Measurements from ENCODE around the gene ETV3L. TPM values are rescaled to one million over a fixed set of nuclear protein-coding genes. Genes with fewer than 3 reads are reported as not detected.

The ETV3L gene
- total RNA-seq, 3 donors from 2014 or later (not counting 1 experiment from before 2014, with no cell fraction given): not detected

- Histone ChIP-seq H3K9me3 (ENCODE audit: control insufficient read depth, insufficient read depth, low read length) (no peaks in the 10 kb centered on the region), H3K4me1 (ENCODE audit: control insufficient read depth, insufficient read depth, low read length) (no peaks in the 10 kb centered on the region), H3K36me3 (ENCODE audit: control insufficient read depth, insufficient read depth, low read length) (no peaks in the 10 kb centered on the region), H3K27me3 (ENCODE audit: control insufficient read depth, insufficient read depth, low read length) (no peaks in the 10 kb centered on the region), H3K27ac (ENCODE audit: low read length) (no peak overlapping the region), H3K4me3 (ENCODE audit: low read length) (no peak overlapping the region)
- Mint-ChIP-seq H3K27me3 (ENCODE audit: low read depth in 2 of 2) (peaks cover 7 to 12% of the 10 kb centered on the region in 2 donors), H3K4me3 (no peak overlapping the region), H3K36me3 (no peaks in the 10 kb centered on the region), H3K27ac (no peak overlapping the region), H3K4me1 (peaks cover 9 to 17% of the 10 kb centered on the region in 2 donors), H3K9me3 (no peaks in the 10 kb centered on the region)
- ATAC-seq (no peak), DNase-seq (no peak)
- no peak for TF ChIP-seq CTCF (IDR thresholded peaks at IDR 0.05)
- intact Hi-C loops (cut with micrococcal nuclease): no loop called here
Measured at GRCh38 chr1:157116737-157117103, 17.1 kb upstream of the ETV3L start.

GRCh38 chr1:157115851-157116736 lies 16.5 kb upstream of the ETV3L start:
- Mint-ChIP-seq H3K27ac (no peak overlapping the region), H3K4me3 (no peak overlapping the region), H3K4me1 (peaks cover 9 to 12% of the 10 kb centered on the region in 2 donors), H3K9me3 (no peaks in the 10 kb centered on the region), H3K36me3 (no peaks in the 10 kb centered on the region), H3K27me3 (ENCODE audit: low read depth in 2 of 2) (peaks cover 7 to 12% of the 10 kb centered on the region in 2 donors)
- TF ChIP-seq CTCF (IDR thresholded peaks at IDR 0.05): no peak
- Histone ChIP-seq H3K4me3 (ENCODE audit: low read length) (no peak overlapping the region), H3K36me3 (ENCODE audit: control insufficient read depth, insufficient read depth, low read length) (no peaks in the 10 kb centered on the region), H3K9me3 (ENCODE audit: control insufficient read depth, insufficient read depth, low read length) (no peaks in the 10 kb centered on the region), H3K27me3 (ENCODE audit: control insufficient read depth, insufficient read depth, low read length) (no peaks in the 10 kb centered on the region), H3K4me1 (ENCODE audit: control insufficient read depth, insufficient read depth, low read length) (no peaks in the 10 kb centered on the region), H3K27ac (ENCODE audit: low read length) (no peak overlapping the region)
- intact Hi-C loops (cut with micrococcal nuclease): no loop called here
- WGBS (ENCODE audit: insufficient coverage): 92% methylated on average over 16 of the region's 16 CpGs
- DNase-seq (no peak), ATAC-seq (no peak)

- H3K36me3 Mint-ChIP-seq: no peaks in the 10 kb centered on the region
- H3K4me1 ChIP-seq (ENCODE audit: control insufficient read depth, insufficient read depth, low read length): no peaks in the 10 kb centered on the region
- no peak overlapping the region for H3K4me3 Mint-ChIP-seq
- DNase-seq (no peak), ATAC-seq (no peak)
- intact Hi-C loops (cut with micrococcal nuclease): no loop called here
- no peak for TF ChIP-seq CTCF (IDR thresholded peaks at IDR 0.05)
- H3K9me3 ChIP-seq (ENCODE audit: control insufficient read depth, insufficient read depth, low read length): no peaks in the 10 kb centered on the region
- peaks cover 5 to 8% of the 10 kb centered on the region in 2 donors for H3K4me1 Mint-ChIP-seq
- H3K9me3 Mint-ChIP-seq: no peaks in the 10 kb centered on the region
- no peak overlapping the region for H3K27ac ChIP-seq (ENCODE audit: low read length)
- H3K27me3 Mint-ChIP-seq (ENCODE audit: low read depth in 2 of 2): peaks cover 7 to 12% of the 10 kb centered on the region in 2 donors
- no peaks in the 10 kb centered on the region for H3K36me3 ChIP-seq (ENCODE audit: control insufficient read depth, insufficient read depth, low read length)
- 85% methylated on average over 3 of the region's 3 CpGs for WGBS (ENCODE audit: insufficient coverage)
- no peaks in the 10 kb centered on the region for H3K27me3 ChIP-seq (ENCODE audit: control insufficient read depth, insufficient read depth, low read length)
- no peak overlapping the region for H3K27ac Mint-ChIP-seq
- no peak overlapping the region for H3K4me3 ChIP-seq (ENCODE audit: low read length)
Measured at GRCh38 chr1:157115429-157115838, 15.8 kb upstream of the ETV3L start.
